Measurements from ENCODE around the gene P3H3. TPM values are rescaled to one million over a fixed set of nuclear protein-coding genes. Genes with fewer than 3 reads are reported as not detected.
A peak's percentile ranks its signal among the peaks of the same experiment; 100 is the strongest.

The P3H3 gene
- total RNA-seq, 4 donors from 2014 or later: 0.66 to 4.7 (median 1.5) TPM

- H3K27me3 ChIP-seq: peaks cover 25 to 58% (median 42%) of the 10 kb centered on the region in 3 donors
- ATAC-seq (no peak), DNase-seq (no peak)
- no peaks in the 10 kb centered on the region for H3K36me3 ChIP-seq
- H3K4me1 ChIP-seq: peaks cover 3 to 6% of the 10 kb centered on the region in 2 donors
- no peak overlapping the region for H3K27ac ChIP-seq
- in situ Hi-C loops (cut with MboI; ENCODE audit: low sequenced_read_pairs in 4 of 4): no loop called here
- H3K9me3 ChIP-seq: no peaks in the 10 kb centered on the region
- TF ChIP-seq CTCF (IDR thresholded peaks at IDR 0.05 in 4 of 5, conservative IDR thresholded peaks at IDR 0.05 in 1 of 5) (no peak), POLR2A (IDR thresholded peaks at IDR 0.05) (no peak)
- peak overlapping the region in 2 of 4 donors; percentile 34 to 50 for H3K4me3 ChIP-seq
- intact Hi-C loops (cut with DNase I; ENCODE audit: low total_unique reads): no loop called here
Measured at GRCh38 chr12:6822426-6823135, 5.6 kb upstream of the P3H3 start.

- in situ Hi-C loops (cut with MboI; ENCODE audit: low sequenced_read_pairs in 4 of 4) (no loop called here), intact Hi-C loops (cut with DNase I; ENCODE audit: low total_unique reads) (no loop called here)
- no peak for TF ChIP-seq CTCF (IDR thresholded peaks at IDR 0.05 in 4 of 5, conservative IDR thresholded peaks at IDR 0.05 in 1 of 5)
- TF ChIP-seq POLR2A (IDR thresholded peaks at IDR 0.05): no peak
- Histone ChIP-seq H3K4me1 (peaks cover 3 to 6% of the 10 kb centered on the region in 2 donors), H3K9me3 (no peaks in the 10 kb centered on the region), H3K27ac (no peak overlapping the region), H3K27me3 (peaks cover 25 to 64% (median 42%) of the 10 kb centered on the region in 3 donors), H3K36me3 (no peaks in the 10 kb centered on the region), H3K4me3 (no peak overlapping the region)
- ATAC-seq: no peak
- DNase-seq: no peak
Measured at GRCh38 chr12:6823182-6824084, 4.8 kb upstream of the P3H3 start.

GRCh38 chr12:6824085-6824775 is 4.0 kb upstream of the P3H3 start:
- no peaks in the 10 kb centered on the region for H3K9me3 ChIP-seq
- TF ChIP-seq CTCF (IDR thresholded peaks at IDR 0.05 in 4 of 5, conservative IDR thresholded peaks at IDR 0.05 in 1 of 5) (no peak), POLR2A (IDR thresholded peaks at IDR 0.05) (no peak)
- in situ Hi-C loops (cut with MboI; ENCODE audit: low sequenced_read_pairs in 4 of 4): no loop called here
- DNase-seq (no peak), ATAC-seq (no peak)
- peaks cover 31 to 70% (median 50%) of the 10 kb centered on the region in 3 donors for H3K27me3 ChIP-seq
- peaks cover 3 to 10% of the 10 kb centered on the region in 2 donors for H3K4me1 ChIP-seq
- no peak overlapping the region for H3K4me3 ChIP-seq
- no peak overlapping the region for H3K27ac ChIP-seq
- intact Hi-C loops (cut with DNase I; ENCODE audit: low total_unique reads): no loop called here
- no peaks in the 10 kb centered on the region for H3K36me3 ChIP-seq

DNA sequence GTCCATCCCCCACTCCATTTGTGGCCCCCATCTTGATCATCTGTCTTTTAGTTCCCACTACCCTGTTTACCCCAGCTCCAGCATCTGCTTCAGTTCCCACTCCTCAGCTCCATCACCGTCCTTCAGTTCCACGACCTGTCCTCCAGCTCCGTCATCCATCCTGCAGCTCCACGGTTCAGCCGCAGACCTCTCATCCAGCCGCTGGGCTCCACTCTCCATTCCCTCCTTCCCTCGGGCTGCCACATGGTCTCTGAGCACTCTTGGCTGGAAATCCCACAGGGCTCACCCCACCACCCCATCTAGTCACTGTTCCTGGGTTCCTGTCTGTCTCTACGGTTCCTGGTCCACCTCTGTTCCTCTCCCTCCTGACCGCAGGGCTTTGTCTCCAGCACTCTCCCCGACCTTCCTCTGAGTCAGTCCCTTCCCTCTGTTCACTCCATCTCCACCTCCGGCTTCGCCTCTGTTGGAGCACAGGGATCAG is 3.3 kb upstream of the P3H3 start:
- intact Hi-C loops (cut with DNase I; ENCODE audit: low total_unique reads) (loop anchor here (1.0 to 5.0 kb wide), 3 partner anchors 73 to 208 kb away; partner anchors contain the start of gene MLF2), in situ Hi-C loops (cut with MboI; ENCODE audit: low sequenced_read_pairs in 4 of 4) (no loop called here)
- H3K4me1 ChIP-seq: peaks cover 3 to 11% of the 10 kb centered on the region in 2 donors
- H3K4me3 ChIP-seq: no peak overlapping the region
- TF ChIP-seq CTCF (IDR thresholded peaks at IDR 0.05 in 4 of 5, conservative IDR thresholded peaks at IDR 0.05 in 1 of 5): no peak
- TF ChIP-seq POLR2A (IDR thresholded peaks at IDR 0.05): no peak
- ATAC-seq (no peak), DNase-seq (no peak)
- H3K9me3 ChIP-seq: no peaks in the 10 kb centered on the region
- H3K27me3 ChIP-seq: peaks cover 31 to 75% (median 53%) of the 10 kb centered on the region in 3 donors
- no peaks in the 10 kb centered on the region for H3K36me3 ChIP-seq
- H3K27ac ChIP-seq: no peak overlapping the region
